HFF-Myc (cell line): Measurements from ENCODE around the gene PRKD1.
"Not testable (repeated sequence)": the region's sequence is repeated elsewhere in the genome, so short reads cannot be mapped to it uniquely, and the experiment has no call there.

Source experiments
- DNase-seq: peaks from one replicate; pipeline ENCODE4 v3.0.0-alpha.2; 2011; ENCODE audit warnings: low read depth; ENCODE audit errors: extremely low read depth
- H3K4me3 ChIP-seq: replicated peaks from 2 replicates; pipeline ENCODE4 v1.5.1; 2011; ENCODE audit warnings: low read depth, mild to moderate bottlenecking, control low read depth, low read length
- CTCF ChIP-seq: IDR thresholded peaks from 2 replicates; pipeline ENCODE4 v1.5.1; 2012; ENCODE audit warnings: mild to moderate bottlenecking, low read depth, low read length, control low read depth; ENCODE audit errors: missing control alignments

The PRKD1 gene

GRCh38 chr14:29846339-29847055 is 81.2 kb downstream of the PRKD1 start:
- TF ChIP-seq CTCF, result no peak
- DNase-seq, result no peak
- no peak overlapping the region for H3K4me3 ChIP-seq

- no peak for DNase-seq
- no peak overlapping the region for H3K4me3 ChIP-seq
- TF ChIP-seq CTCF, result no peak
Measured at GRCh38 chr14:29843981-29844380, 83.7 kb downstream of the PRKD1 start.

- no peak for DNase-seq
- TF ChIP-seq CTCF, result no peak
Measured at GRCh38 chr14:29842228-29842627, 85.4 kb downstream of the PRKD1 start.

GRCh38 chr14:29840369-29840892 is 87.2 kb downstream of the PRKD1 start:
- DNase-seq, H3K4me3 ChIP-seq: not testable (repeated sequence)

More at GRCh38 chr14:29842228-29842627, 85.4 kb downstream of the PRKD1 start:
- H3K4me3 ChIP-seq, result no peak overlapping the region

- H3K4me3 ChIP-seq, DNase-seq: not testable (repeated sequence)
Measured at GRCh38 chr14:29839691-29840090, 88.0 kb downstream of the PRKD1 start.

GRCh38 chr14:29838752-29839151 is 88.9 kb downstream of the PRKD1 start:
- DNase-seq, result no peak
- no peak for TF ChIP-seq CTCF
- H3K4me3 ChIP-seq, result no peak overlapping the region

- no peak for DNase-seq
- TF ChIP-seq CTCF, result no peak
Measured at GRCh38 chr14:29836395-29836794, 91.3 kb downstream of the PRKD1 start.

GRCh38 chr14:29832042-29832441 is 95.6 kb downstream of the PRKD1 start:
- H3K4me3 ChIP-seq, result no peak overlapping the region
- no peak for DNase-seq
- no peak for TF ChIP-seq CTCF

More at GRCh38 chr14:29836395-29836794, 91.3 kb downstream of the PRKD1 start:
- H3K4me3 ChIP-seq, result no peak overlapping the region
